RPMI7951 (cell line): Measurements from ENCODE around the gene PLA2G10. TPM values are rescaled to one million over a fixed set of nuclear protein-coding genes. Genes with fewer than 3 reads are reported as not detected.
"Not testable (repeated sequence)": the region's sequence is repeated elsewhere in the genome, so short reads cannot be mapped to it uniquely, and the experiment has no call there.

Experiments
- DNase-seq: peaks from one replicate; pipeline ENCODE4 v3.0.0-alpha.2; 2012; ENCODE audit warnings: low read depth
- total RNA-seq: library from RNA; depleted of rRNA; stranded (reverse); fragments of >200 nt; shearing (Covaris generic); gene quantifications from 2 replicates; pipeline ENCODE4 v1.2.3, GENCODE V29; 2014; rRNA removed

The PLA2G10 gene
- total RNA-seq = not detected in 2 replicates

- not testable (repeated sequence) for DNase-seq
Observed at GRCh38 chr16:14694129-14694528, at the start of gene PLA2G10. Gene PLA2G10, minus strand, starts transcription at chr16:14694308. Its CDS starts 79 bp downstream, at chr16:14694229.

GRCh38 chr16:14742273-14743128 is 48.4 kb upstream of the PLA2G10 start, which contains the start of gene NPIPA2:
Gene NPIPA2, plus strand, starts transcription at chr16:14742533. Its CDS starts 5,533 bp downstream, at chr16:14748066.
- not testable (repeated sequence) for DNase-seq

- not testable (repeated sequence) for DNase-seq
Observed at GRCh38 chr16:14741794-14742193, 47.7 kb upstream of the PLA2G10 start.

GRCh38 chr16:14740832-14741385 is 46.8 kb upstream of the PLA2G10 start:
- not testable (repeated sequence) for DNase-seq

GRCh38 chr16:14733233-14733632 is 39.1 kb upstream of the PLA2G10 start:
- DNase-seq = not testable (repeated sequence)

- DNase-seq = not testable (repeated sequence)
Observed at GRCh38 chr16:14703156-14704011, 9.3 kb upstream of the PLA2G10 start, which contains the start of gene NPIPA3. Gene NPIPA3, plus strand, starts transcription at chr16:14703411. Its CDS starts 5,533 bp downstream, at chr16:14708944.

DNA sequence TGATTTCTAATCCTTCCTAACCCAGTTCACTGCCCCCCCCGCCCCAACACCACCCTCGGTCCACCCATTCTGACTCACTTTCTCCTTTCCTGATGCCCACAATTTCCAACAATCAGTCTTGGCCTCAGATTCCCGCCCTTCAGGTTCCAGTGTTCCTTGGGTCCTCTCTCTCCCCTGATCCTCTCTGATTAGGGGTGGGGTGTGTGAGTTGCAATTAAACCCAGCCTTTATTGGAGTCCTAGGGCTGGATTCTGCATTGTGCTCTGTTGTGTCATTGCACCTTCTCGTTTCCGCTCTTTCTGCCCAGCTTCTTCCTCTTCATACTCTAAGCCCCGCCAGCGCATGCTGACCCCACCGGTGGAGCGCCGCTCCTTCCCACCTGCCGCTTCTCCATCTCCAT is 8.6 kb upstream of the PLA2G10 start:
- DNase-seq = not testable (repeated sequence)

- not testable (repeated sequence) for DNase-seq
Observed at GRCh38 chr16:14701859-14702258, 7.8 kb upstream of the PLA2G10 start.

- not testable (repeated sequence) for DNase-seq
Observed at GRCh38 chr16:14685870-14686793, 8.0 kb downstream of the PLA2G10 start.

- DNase-seq = no peak
Observed at GRCh38 chr16:14682121-14682520, 12.0 kb downstream of the PLA2G10 start.

DNA sequence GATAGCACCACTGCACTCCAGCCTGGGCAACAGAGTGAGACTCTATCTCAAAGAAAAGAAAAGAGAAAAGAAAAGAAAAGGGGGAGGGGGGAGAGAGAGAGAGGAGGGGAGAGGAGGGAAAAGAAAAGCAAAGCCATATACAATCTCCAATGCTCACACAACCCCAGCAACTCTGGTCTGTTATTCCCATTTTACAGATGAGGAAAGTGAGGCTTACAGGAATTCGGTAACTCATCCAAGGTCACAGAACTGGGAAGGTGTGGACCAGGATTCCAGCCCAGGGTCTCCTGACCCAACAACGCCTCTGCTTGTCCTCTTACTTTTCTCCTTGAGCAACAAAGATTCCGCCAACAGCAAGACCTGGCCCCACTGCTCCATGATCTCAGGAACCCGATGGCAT is 13.0 kb downstream of the PLA2G10 start:
- DNase-seq = no peak

- not testable (repeated sequence) for DNase-seq
Observed at GRCh38 chr16:14680396-14680795, 13.7 kb downstream of the PLA2G10 start.

DNA sequence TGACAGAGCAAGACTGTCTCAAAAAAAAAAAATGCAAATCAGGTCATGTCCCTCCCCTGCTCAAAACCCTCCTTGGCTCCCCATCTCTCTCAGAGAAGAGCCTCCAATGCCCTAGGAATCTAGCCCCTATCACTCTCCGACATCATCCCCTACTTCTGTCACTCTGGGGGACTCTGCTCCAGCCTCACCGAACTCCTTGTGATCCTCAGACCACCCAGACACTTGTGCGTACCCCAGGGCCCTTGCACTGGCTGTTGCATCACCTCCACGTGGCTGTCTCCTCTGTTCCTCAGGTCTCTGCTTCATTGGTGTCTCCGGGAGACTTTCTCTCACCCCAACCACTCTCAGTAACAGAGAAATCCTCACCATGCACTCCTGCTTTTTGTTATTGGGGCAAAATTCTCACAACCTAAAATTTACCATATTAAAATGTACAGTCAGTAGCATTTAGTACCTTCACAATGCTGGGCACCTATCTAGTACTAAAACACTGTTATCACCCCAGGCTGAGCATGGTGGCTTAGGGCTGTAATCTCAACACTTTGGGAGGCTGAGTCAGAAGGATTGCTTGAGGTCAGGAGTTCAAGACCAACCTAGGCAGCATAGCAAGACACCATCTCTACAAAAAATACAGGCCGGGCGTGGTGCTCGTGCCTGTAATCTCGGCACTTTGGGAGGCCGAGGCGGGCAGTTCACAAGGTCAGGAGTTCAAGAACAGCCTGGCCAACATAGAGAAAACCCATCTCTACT is 15.2 kb downstream of the PLA2G10 start:
- DNase-seq = no peak

DNA sequence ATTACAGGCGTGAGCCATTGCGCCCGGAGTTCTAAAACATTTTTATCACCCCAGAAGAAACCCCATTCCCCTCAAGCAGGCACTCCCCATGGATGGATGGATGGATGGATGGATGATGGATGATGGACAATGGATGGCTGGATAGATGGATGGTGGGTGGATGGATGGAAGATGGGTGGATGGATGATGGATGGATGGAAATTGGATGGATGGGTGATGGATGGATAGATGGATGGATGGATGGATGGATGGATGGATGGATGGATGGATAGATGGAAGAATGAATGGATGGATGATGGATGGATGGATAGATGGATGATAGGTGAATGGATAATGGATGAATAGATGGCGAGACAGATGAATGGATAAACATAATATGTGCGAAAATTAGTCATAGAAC is 16.5 kb downstream of the PLA2G10 start:
- DNase-seq = no peak

GRCh38 chr16:14676633-14677032 is 17.5 kb downstream of the PLA2G10 start:
- DNase-seq = no peak

- no peak for DNase-seq
Observed at GRCh38 chr16:14672403-14672971, 21.6 kb downstream of the PLA2G10 start.

- peak; percentile 1 for DNase-seq
Observed at GRCh38 chr16:14669776-14670175, 24.3 kb downstream of the PLA2G10 start.

DNA sequence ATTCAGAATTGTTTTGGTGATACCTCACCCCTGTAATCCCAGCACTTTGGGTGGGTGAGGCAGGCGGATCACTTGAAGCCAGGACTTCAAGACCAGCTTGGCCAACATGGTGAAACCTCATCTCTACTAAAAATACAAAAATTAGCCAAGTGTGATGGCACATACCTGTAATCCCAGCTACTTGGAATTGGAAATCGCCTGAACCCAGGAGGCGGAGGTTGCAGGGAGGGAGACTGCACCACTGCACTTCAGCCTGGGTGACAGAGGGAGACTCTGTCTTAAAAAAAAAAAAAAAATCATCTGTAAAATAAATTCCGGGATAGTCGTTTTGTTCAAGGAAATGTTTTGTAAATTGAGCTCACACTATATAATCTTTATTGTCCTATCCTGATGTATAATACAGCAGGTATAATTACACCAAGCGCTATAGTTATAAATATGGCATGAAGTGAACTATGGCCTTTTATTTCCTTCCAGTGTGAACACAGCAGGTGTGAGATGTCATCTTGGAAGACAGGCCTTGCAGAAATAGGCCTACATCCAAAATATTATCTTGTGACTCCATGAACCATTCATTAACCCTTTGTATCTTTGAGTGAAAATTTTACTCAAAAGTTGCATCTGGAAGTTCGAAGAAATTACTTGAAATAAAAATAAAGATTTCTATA is 25.4 kb downstream of the PLA2G10 start:
- DNase-seq = no peak
